ENCODE data around the gene WWOX.
A peak's percentile ranks its signal among the peaks of the same experiment; 100 is the strongest.

Gene WWOX

GRCh38 chr16:78126662-78127061 is 27.2 kb downstream of the WWOX start:
- no peak overlapping the region for H3K4me3 Mint-ChIP-seq
- H3K9me3 Mint-ChIP-seq = peaks cover 0 to 7% of the 10 kb centered on the region in 2 donors
- DNase-seq (no peak), ATAC-seq (no peak)
- H3K4me1 Mint-ChIP-seq = peaks cover 6% of the 10 kb centered on the region
- no peak overlapping the region for H3K27ac Mint-ChIP-seq
- H3K27me3 Mint-ChIP-seq = no peaks in the 10 kb centered on the region

GRCh38 chr16:78127130-78127529 is 27.7 kb downstream of the WWOX start:
- DNase-seq (no peak), ATAC-seq (no peak)
- H3K27me3 Mint-ChIP-seq = no peaks in the 10 kb centered on the region
- H3K9me3 Mint-ChIP-seq = peaks cover 0 to 7% of the 10 kb centered on the region in 2 donors
- peaks cover 6% of the 10 kb centered on the region for H3K4me1 Mint-ChIP-seq
- H3K27ac Mint-ChIP-seq = no peak overlapping the region
- no peak overlapping the region for H3K4me3 Mint-ChIP-seq

GRCh38 chr16:78128913-78129312 is 29.5 kb downstream of the WWOX start:
- ATAC-seq (no peak), DNase-seq (no peak)
- H3K4me3 Mint-ChIP-seq = no peak overlapping the region
- H3K9me3 Mint-ChIP-seq = peaks cover 0 to 7% of the 10 kb centered on the region in 2 donors
- H3K27me3 Mint-ChIP-seq = no peaks in the 10 kb centered on the region
- H3K4me1 Mint-ChIP-seq = no peaks in the 10 kb centered on the region
- no peak overlapping the region for H3K27ac Mint-ChIP-seq

GRCh38 chr16:78129349-78129748 is 29.9 kb downstream of the WWOX start:
- Mint-ChIP-seq H3K27me3 (no peaks in the 10 kb centered on the region), H3K4me1 (peaks cover under 1% of the 10 kb centered on the region), H3K4me3 (no peak overlapping the region), H3K27ac (no peak overlapping the region), H3K9me3 (peaks cover 0 to 7% of the 10 kb centered on the region in 2 donors)
- no peak for ATAC-seq
- DNase-seq = no peak

GRCh38 chr16:78130083-78130608 is 30.7 kb downstream of the WWOX start:
- Mint-ChIP-seq H3K9me3 (peaks cover 0 to 7% of the 10 kb centered on the region in 2 donors), H3K4me3 (no peak overlapping the region), H3K27ac (no peak overlapping the region), H3K4me1 (peaks cover 9% of the 10 kb centered on the region), H3K27me3 (no peaks in the 10 kb centered on the region)
- no peak for ATAC-seq
- no peak for DNase-seq

- peaks cover 0 to 7% of the 10 kb centered on the region in 2 donors for H3K9me3 Mint-ChIP-seq
- no peaks in the 10 kb centered on the region for H3K27me3 Mint-ChIP-seq
- ATAC-seq (no peak), DNase-seq (no peak)
- peaks cover 13% of the 10 kb centered on the region for H3K4me1 Mint-ChIP-seq
- no peak overlapping the region for H3K4me3 Mint-ChIP-seq
- H3K27ac Mint-ChIP-seq = no peak overlapping the region
Observed at GRCh38 chr16:78130950-78131349, 31.5 kb downstream of the WWOX start.

GRCh38 chr16:78133919-78134318 is 34.5 kb downstream of the WWOX start:
- Mint-ChIP-seq H3K27me3 (no peaks in the 10 kb centered on the region), H3K9me3 (peaks cover 0 to 7% of the 10 kb centered on the region in 2 donors), H3K4me3 (no peak overlapping the region), H3K27ac (no peak overlapping the region), H3K4me1 (peaks cover 13% of the 10 kb centered on the region)
- ATAC-seq (no peak), DNase-seq (no peak)

GRCh38 chr16:78134944-78135619 is 35.6 kb downstream of the WWOX start:
- Mint-ChIP-seq H3K27ac (no peak overlapping the region), H3K9me3 (peaks cover 0 to 2% of the 10 kb centered on the region in 2 donors), H3K4me1 (peaks cover 13% of the 10 kb centered on the region), H3K27me3 (no peaks in the 10 kb centered on the region), H3K4me3 (no peak overlapping the region)
- no peak for DNase-seq
- peak; percentile 58 for ATAC-seq

- Mint-ChIP-seq H3K4me3 (no peak overlapping the region), H3K9me3 (no peaks in the 10 kb centered on the region), H3K27ac (no peak overlapping the region), H3K27me3 (no peaks in the 10 kb centered on the region), H3K4me1 (peaks cover 13% of the 10 kb centered on the region)
- DNase-seq (no peak), ATAC-seq (no peak)
Observed at GRCh38 chr16:78137179-78137578, 37.7 kb downstream of the WWOX start.

GRCh38 chr16:78137782-78138616 is 38.5 kb downstream of the WWOX start:
- H3K4me3 Mint-ChIP-seq = no peak overlapping the region
- ATAC-seq = no peak
- DNase-seq = no peak
- H3K4me1 Mint-ChIP-seq = peaks cover 13% of the 10 kb centered on the region
- no peaks in the 10 kb centered on the region for H3K9me3 Mint-ChIP-seq
- H3K27ac Mint-ChIP-seq = no peak overlapping the region
- no peaks in the 10 kb centered on the region for H3K27me3 Mint-ChIP-seq

GRCh38 chr16:78140818-78141466 is 41.5 kb downstream of the WWOX start:
- Mint-ChIP-seq H3K4me1 (no peaks in the 10 kb centered on the region), H3K4me3 (no peak overlapping the region), H3K9me3 (no peaks in the 10 kb centered on the region), H3K27ac (no peak overlapping the region), H3K27me3 (no peaks in the 10 kb centered on the region)
- ATAC-seq (no peak), DNase-seq (no peak)

- no peak for DNase-seq
Observed at GRCh38 chr16:78142788-78143187, 43.3 kb downstream of the WWOX start.

GRCh38 chr16:78146807-78147206 is 47.4 kb downstream of the WWOX start:
- Mint-ChIP-seq H3K27me3 (no peaks in the 10 kb centered on the region), H3K4me3 (no peak overlapping the region), H3K27ac (no peak overlapping the region), H3K4me1 (no peaks in the 10 kb centered on the region), H3K9me3 (no peaks in the 10 kb centered on the region)
- ATAC-seq = no peak
- no peak for DNase-seq

More at GRCh38 chr16:78142788-78143187, 43.3 kb downstream of the WWOX start:
- no peak overlapping the region for H3K4me3 Mint-ChIP-seq
- ATAC-seq = no peak
- H3K9me3 Mint-ChIP-seq = no peaks in the 10 kb centered on the region
- H3K27ac Mint-ChIP-seq = no peak overlapping the region
- H3K27me3 Mint-ChIP-seq = no peaks in the 10 kb centered on the region
- H3K4me1 Mint-ChIP-seq = no peaks in the 10 kb centered on the region

- DNase-seq = no peak
- peak overlapping the region in 1 of 2 donors; percentile 45 for H3K27ac Mint-ChIP-seq
- H3K9me3 Mint-ChIP-seq = no peaks in the 10 kb centered on the region
- H3K27me3 Mint-ChIP-seq = no peaks in the 10 kb centered on the region
- H3K4me3 Mint-ChIP-seq = no peak overlapping the region
- H3K4me1 Mint-ChIP-seq = no peaks in the 10 kb centered on the region
- ATAC-seq = no peak
Observed at GRCh38 chr16:78147911-78148401, 48.5 kb downstream of the WWOX start.

GRCh38 chr16:78150233-78150632 is 50.8 kb downstream of the WWOX start:
- H3K4me3 Mint-ChIP-seq = no peak overlapping the region
- no peak for ATAC-seq
- no peaks in the 10 kb centered on the region for H3K4me1 Mint-ChIP-seq
- DNase-seq = no peak
- H3K9me3 Mint-ChIP-seq = peaks cover 0 to 4% of the 10 kb centered on the region in 2 donors
- H3K27me3 Mint-ChIP-seq = no peaks in the 10 kb centered on the region
- H3K27ac Mint-ChIP-seq = no peak overlapping the region

Data from stimulated activated naive CD8-positive, alpha-beta T cell treated with anti-CD3 and anti-CD28 coated beads, Interleukin-15, amount 100 ng/mL, for 72 hours (primary cell).